Stimulated activated CD8-positive, alpha-beta memory T cell treated with anti-CD3 and anti-CD28 coated beads, Interleukin-15, amount 100 ng/mL, for 4 hours (primary cell): ENCODE data around the gene ADCK1.
"Not testable (repeated sequence)": the region's sequence is repeated elsewhere in the genome, so short reads cannot be mapped to it uniquely, and the experiment has no call there.

Experiments used
- DNase-seq, 2 donors: peaks; one replicate each; pipeline ENCODE4 v3.0.0-alpha.2; 2020; ENCODE audit warnings: low read depth in 2 of 2

ADCK1 gene

GRCh38 chr14:77809011-77809410, 9.1 kb downstream of the ADCK1 start:
- DNase-seq, result no peak

DNA sequence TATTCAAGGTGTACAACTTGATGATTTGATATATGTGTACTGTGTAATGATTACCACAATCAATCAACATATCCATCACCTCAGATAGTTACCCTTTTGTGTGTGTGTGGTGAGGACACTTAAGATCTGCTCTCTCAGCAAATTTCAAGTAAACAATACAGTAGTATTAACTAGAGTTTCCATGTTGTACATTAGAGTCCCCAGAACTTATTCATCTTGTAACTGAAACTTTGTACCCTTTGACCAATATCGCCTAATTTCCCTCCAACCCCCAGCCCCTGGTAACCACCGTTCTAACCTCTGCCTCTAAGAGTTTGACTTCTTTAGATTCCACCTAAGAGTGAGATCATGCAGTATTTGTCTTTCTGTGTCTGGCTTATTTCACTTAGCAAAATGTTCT, 12.1 kb downstream of the ADCK1 start:
- no peak for DNase-seq

GRCh38 chr14:77812682-77813081, 12.8 kb downstream of the ADCK1 start:
- DNase-seq, result not testable (repeated sequence)

GRCh38 chr14:77822307-77822706, 22.4 kb downstream of the ADCK1 start:
- DNase-seq, result no peak

- DNase-seq, result no peak
These were observed 22.8 kb downstream of the ADCK1 start for GRCh38 chr14:77822741-77823140.

GRCh38 chr14:77823378-77823777, 23.5 kb downstream of the ADCK1 start:
- DNase-seq, result no peak

DNA sequence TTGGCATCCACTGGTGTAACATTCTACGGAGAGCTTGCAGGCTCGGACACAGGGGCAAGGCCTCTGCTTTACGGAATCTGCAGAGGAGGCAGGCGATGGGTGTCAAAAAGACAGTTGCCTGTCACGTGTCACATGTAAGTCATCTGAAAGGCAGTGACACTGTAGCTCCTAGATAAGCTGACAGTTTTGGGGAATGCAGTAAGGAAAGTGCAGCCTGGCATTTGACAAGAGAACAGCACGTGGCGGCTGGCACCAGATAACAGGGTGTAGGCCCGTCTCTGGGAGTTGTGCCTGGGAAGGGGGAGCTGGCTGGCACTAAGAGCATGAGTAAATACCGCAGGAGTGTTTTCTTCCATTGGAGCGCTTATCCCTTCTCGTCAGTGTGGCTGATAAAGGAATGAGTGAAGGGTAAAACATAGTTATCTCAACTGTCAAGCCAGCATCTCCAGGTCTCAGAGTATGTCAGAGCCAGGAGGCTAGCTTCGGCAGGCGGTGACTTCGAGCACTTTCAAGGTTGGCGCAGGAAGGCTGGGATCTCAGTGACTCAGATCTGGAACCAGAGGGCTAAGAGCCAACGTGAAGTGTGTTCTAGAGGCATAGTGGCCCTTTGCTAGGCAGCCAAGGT, 26.1 kb downstream of the ADCK1 start:
- no peak for DNase-seq

- DNase-seq, result no peak
These were observed 30.8 kb downstream of the ADCK1 start for GRCh38 chr14:77830692-77831091.

GRCh38 chr14:77832297-77832696, 32.4 kb downstream of the ADCK1 start:
- no peak for DNase-seq

DNA sequence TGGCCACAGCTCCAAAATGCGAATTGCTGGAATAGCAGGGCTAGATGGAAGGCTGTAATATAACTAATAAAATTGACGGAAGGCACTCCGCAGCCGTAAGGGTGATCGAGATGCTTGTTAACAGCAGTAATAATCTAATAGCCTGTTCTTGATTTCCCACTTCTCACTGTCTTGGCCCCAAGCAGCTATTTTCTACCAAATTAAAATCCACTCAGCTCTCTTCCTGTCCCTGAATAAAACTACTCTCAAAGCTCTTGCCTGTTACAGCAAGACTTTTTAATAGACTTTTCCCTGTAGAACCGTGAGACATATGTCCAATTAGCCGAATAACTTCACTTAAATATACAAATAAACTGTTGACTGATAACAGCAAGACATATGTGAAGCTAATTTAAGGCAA, 38.0 kb downstream of the ADCK1 start:
- DNase-seq, result no peak

GRCh38 chr14:77838831-77839511, 39.1 kb downstream of the ADCK1 start:
- DNase-seq, result no peak

DNA sequence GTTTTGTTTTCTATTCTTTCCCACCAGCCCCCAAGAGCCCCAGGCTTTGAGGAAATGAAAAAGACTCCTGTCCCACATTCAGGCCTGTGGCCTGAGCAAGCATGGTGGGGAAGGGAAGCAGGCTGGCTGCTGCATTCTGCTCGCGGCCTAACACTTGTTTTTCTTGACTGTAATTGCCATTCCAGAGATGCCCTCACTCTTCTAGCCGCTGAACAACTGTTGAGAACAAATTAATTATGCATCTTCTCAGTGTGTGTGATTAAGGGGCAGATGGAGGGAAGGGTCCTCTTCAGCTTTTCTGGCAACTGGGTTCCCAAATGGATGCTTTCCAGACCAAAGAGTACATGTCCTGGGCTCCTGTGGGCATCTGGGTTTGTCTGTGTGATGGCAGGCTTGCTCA, 43.3 kb downstream of the ADCK1 start:
- DNase-seq, result no peak

- no peak for DNase-seq
These were observed 43.7 kb downstream of the ADCK1 start for GRCh38 chr14:77843651-77844050.

DNA sequence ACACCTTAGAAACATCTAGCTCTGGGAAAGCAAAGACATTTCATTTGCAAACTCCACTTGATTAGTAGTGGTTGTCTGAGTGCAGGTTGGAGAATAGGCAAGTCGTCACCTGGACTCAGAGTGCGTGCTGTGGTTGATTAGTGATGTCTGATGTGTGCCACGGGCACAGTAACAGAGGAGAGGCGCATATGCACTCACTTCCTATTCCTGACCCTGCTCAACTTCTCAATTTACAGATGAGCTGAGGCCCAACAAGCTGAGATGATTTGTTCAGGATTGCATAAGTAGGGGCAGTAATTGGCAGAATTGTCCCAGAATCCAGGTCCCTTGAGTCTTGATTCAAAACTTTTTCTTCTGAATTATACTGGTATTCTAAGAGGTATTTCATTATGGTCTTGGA, 44.9 kb downstream of the ADCK1 start:
- no peak for DNase-seq

- DNase-seq, result no peak
These were observed 48.1 kb downstream of the ADCK1 start for GRCh38 chr14:77848031-77848430.

DNA sequence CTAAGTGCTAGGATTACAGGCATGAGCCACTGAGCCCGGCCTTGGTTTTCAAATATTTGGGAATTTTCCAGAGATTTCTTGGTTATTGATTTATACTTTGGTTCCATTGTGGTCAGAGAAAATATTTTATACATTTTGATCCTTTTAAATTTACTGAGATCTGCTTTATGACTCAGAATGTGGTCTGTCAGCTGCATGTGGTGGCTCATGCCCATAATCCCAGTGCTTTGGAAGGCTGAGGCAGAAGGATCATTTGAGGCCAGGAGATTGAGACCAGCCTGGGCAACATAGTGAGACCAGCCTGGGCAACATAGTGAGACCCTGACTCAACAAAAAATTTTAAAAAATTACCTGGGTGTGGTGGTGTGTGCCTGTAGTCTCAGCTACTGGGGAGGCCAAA, 49.8 kb downstream of the ADCK1 start:
- no peak for DNase-seq

DNA sequence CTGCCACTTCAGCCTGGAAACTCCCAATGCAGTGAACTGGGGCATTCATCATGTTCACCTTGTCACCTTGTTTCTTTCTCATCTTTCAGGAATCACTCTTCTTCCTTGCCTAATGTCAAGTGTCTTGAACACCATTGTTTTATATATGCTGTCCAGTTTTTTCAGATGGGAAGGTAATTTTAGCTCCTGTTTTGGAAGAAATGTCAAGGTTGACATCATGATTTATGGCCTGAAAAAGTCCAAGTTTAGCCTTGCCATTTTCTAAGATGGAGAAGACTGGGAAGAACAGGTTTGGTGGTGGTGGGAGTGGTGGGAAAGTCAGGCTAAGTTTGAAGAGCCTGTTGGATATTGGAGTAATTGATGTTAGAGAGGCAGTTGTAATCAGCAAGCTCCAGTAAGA, 54.0 kb downstream of the ADCK1 start:
- DNase-seq, result no peak

DNA sequence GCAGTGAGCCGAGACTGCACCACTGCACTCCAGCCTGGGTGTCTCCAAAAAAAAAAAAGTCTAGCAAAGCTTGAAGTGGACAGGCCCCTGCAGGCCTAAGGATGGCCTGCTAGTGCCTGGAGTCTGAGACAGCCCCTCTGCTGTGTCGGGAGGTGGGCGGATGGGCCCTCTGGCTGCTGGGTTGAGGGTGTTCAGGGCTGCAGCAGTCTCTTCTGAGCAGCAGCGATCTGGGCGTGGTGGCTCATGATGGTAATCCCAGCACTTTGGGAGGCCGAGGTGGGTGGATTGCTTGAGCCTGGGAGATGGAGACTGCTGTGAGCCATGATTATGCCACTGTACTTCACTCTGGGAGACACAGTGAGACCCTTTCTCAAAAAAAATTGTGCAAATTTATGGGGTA, 57.0 kb downstream of the ADCK1 start:
- DNase-seq, result no peak

- DNase-seq, result no peak
These were observed 60.1 kb downstream of the ADCK1 start for GRCh38 chr14:77859934-77860570.

DNA sequence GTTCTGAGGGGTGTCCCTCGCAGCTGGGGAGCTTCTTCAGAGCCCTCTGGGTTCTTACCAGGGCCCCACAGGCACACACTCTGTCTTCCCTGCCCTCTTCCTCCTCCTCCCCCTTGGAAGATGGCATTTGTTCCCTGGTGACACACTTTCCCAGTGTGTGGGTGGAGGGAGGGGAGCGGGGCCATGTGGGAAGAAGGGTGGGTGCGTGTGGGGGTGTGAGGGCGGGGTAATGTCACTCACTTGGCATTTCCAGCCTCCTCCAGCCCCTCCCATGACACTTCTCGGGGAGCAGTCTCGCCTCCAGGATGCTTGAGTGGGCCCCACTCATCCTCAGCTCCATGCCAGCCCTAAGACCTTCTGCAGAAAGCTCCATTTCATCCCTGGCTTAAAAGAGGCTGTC, 61.3 kb downstream of the ADCK1 start:
- no peak for DNase-seq

- DNase-seq, result peak; percentile 17 to 47
These were observed 62.4 kb downstream of the ADCK1 start for GRCh38 chr14:77862154-77862786.

DNA sequence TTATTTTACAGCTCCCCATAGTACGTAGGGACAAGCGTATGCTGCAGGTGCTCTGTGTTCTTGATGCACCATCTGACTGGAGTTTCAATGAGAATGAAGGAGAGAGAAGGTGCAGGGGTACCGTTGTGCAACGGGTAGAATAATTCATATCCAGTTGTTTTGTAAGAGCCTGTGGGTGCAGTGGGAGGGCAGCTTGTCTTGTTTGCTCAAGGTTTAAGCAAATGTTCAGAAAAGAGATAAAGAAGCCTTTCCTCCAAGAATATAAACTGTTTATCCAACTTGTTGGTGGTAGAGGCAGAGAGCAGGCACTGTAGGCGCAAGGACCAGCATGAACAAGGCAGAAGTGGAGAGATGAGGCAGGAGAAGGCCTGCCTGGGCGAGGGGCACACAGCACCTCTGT, 64.2 kb downstream of the ADCK1 start:
- DNase-seq, result no peak

DNA sequence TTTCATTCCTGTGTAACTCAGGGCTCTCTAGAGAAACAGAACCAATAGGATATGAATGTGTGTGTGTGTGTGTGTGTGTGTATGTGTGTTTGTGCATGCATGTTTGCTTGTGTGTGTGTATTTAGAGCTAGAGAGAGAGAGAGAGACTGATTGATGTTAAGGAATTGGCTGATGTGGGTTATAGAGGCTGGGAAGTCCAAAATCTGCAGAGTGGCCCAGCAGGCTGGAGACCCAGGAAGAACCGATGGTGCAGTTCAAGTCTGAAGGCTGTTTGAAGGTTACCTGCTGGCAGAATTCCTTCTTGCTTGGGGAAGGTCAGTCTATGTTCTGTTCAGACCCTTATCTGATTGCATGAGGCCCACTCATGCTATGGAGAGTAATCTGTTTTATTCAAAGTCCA, 64.7 kb downstream of the ADCK1 start:
- DNase-seq, result no peak
